Vagina (tissue), 2 donors: ENCODE results near the gene SYTL5.

Experiments used
- POLR2A ChIP-seq, 2 donors: fragments of 450-650 bp; IDR thresholded peaks; one replicate each; pipeline ENCODE4 v1.6.1; 2017; ENCODE audit warnings: antibody characterized with exemption in 2 of 2, mild to moderate bottlenecking in 2 of 2, moderate library complexity in 2 of 2
- TF ChIP-seq, protein P1 (sequence below), 3 experiments: fragments of 450-650 bp in 2 of 3; fragments of 200-600 bp in 1 of 3; sonication (generic) in 1 of 3; IDR thresholded peaks; one replicate each; pipeline ENCODE4 v1.5.1; 2017 to 2019; ENCODE audit warnings: antibody characterized with exemption in 3 of 3, mild to moderate bottlenecking in 2 of 3, moderate library complexity in 2 of 3

DNA sequence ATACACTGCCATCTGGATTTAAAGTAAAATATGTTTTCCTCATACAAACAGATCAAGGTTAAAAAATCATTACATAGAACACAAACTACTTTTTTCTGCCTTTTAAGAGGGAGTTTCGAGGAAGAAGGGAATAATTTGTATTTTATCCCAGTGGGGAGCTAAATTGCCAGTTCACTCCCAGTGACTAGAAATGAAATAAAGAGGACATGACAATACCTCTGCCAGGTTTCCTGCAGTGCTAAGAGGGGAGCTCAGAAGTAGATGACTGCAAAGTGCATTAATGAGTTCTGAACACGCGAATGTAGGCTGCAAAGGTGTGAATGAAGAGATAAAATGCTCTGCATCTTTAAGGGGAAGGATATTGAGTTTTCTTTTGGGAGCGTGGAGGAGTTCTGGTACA lies 144.6 kb downstream of the SYTL5 start:
- TF ChIP-seq POLR2A (IDR thresholded peaks at IDR 0.05) = no peak
- TF ChIP-seq, protein P1, sequence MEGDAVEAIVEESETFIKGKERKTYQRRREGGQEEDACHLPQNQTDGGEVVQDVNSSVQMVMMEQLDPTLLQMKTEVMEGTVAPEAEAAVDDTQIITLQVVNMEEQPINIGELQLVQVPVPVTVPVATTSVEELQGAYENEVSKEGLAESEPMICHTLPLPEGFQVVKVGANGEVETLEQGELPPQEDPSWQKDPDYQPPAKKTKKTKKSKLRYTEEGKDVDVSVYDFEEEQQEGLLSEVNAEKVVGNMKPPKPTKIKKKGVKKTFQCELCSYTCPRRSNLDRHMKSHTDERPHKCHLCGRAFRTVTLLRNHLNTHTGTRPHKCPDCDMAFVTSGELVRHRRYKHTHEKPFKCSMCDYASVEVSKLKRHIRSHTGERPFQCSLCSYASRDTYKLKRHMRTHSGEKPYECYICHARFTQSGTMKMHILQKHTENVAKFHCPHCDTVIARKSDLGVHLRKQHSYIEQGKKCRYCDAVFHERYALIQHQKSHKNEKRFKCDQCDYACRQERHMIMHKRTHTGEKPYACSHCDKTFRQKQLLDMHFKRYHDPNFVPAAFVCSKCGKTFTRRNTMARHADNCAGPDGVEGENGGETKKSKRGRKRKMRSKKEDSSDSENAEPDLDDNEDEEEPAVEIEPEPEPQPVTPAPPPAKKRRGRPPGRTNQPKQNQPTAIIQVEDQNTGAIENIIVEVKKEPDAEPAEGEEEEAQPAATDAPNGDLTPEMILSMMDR (IDR thresholded peaks at IDR 0.05) = no peak
